Gastrocnemius medialis (tissue), 4 donors: ENCODE measurements around the gene MROH8.

Source experiments
- CTCF ChIP-seq, 5 experiments: fragments of 450-650 bp in 3 of 5; fragments of 200-600 bp in 2 of 5; sonication (generic) in 2 of 5; IDR thresholded peaks in 4 of 5; conservative IDR thresholded peaks in 1 of 5; 1 replicate in 4 of 5; 2 replicates in 1 of 5; pipeline ENCODE4 v1.5.1; 2016 to 2019; ENCODE audit warnings: antibody characterized with exemption in 5 of 5, mild to moderate bottlenecking in 3 of 5, moderate library complexity in 3 of 5
- POLR2A ChIP-seq, 2 donors: fragments of 450-650 bp; IDR thresholded peaks; one replicate each; pipeline ENCODE4 v1.6.1; 2017; ENCODE audit warnings: antibody characterized with exemption in 2 of 2, mild to moderate bottlenecking in 2 of 2, moderate library complexity in 2 of 2

GRCh38 chr20:37128803-37129202 lies 50.5 kb downstream of the MROH8 start:
- TF ChIP-seq CTCF (IDR thresholded peaks at IDR 0.05 in 4 of 5, conservative IDR thresholded peaks at IDR 0.05 in 1 of 5), result no peak
- TF ChIP-seq POLR2A (IDR thresholded peaks at IDR 0.05), result no peak
